ENCODE data around the gene RAB34.

DNA sequence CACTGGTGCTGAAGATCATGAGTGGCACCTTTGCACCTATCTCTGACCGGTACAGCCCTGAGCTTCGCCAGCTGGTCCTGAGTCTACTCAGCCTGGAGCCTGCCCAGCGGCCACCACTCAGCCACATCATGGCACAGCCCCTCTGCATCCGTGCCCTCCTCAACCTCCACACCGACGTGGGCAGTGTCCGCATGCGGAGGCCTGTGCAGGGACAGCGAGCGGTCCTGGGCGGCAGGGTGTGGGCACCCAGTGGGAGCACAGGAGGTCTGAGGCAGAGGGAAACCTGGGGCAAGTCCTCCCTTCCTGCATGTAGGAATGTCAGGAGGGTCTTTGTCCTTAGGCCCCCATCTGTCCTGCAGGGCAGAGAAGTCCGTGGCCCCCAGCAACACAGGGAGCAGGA, 19.6 kb upstream of the RAB34 start:
- TF ChIP-seq, protein P1, sequence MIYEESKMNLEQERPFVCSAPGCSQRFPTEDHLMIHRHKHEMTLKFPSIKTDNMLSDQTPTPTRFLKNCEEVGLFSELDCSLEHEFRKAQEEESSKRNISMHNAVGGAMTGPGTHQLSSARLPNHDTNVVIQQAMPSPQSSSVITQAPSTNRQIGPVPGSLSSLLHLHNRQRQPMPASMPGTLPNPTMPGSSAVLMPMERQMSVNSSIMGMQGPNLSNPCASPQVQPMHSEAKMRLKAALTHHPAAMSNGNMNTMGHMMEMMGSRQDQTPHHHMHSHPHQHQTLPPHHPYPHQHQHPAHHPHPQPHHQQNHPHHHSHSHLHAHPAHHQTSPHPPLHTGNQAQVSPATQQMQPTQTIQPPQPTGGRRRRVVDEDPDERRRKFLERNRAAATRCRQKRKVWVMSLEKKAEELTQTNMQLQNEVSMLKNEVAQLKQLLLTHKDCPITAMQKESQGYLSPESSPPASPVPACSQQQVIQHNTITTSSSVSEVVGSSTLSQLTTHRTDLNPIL (CRISPR knock-in tag; IDR thresholded peaks at IDR 0.05; ENCODE audit: low read depth): no peak
- TF ChIP-seq ZFP30 (CRISPR knock-in tag; IDR thresholded peaks at IDR 0.05) (no peak), OSR1 (CRISPR knock-in tag; IDR thresholded peaks at IDR 0.05) (no peak), TCF4 (CRISPR knock-in tag; IDR thresholded peaks at IDR 0.05; ENCODE audit: borderline replicate concordance) (no peak), BACH2 (CRISPR knock-in tag; IDR thresholded peaks at IDR 0.05; ENCODE audit: borderline replicate concordance) (no peak), ISL1 (CRISPR knock-in tag; IDR thresholded peaks at IDR 0.05) (no peak), ZFP3 (CRISPR knock-in tag; IDR thresholded peaks at IDR 0.05) (no peak), ARNTL (CRISPR knock-in tag; IDR thresholded peaks at IDR 0.05; ENCODE audit: borderline replicate concordance, low read depth) (no peak), RARB (CRISPR knock-in tag; IDR thresholded peaks at IDR 0.05) (no peak)
- TF ChIP-seq, protein P2, sequence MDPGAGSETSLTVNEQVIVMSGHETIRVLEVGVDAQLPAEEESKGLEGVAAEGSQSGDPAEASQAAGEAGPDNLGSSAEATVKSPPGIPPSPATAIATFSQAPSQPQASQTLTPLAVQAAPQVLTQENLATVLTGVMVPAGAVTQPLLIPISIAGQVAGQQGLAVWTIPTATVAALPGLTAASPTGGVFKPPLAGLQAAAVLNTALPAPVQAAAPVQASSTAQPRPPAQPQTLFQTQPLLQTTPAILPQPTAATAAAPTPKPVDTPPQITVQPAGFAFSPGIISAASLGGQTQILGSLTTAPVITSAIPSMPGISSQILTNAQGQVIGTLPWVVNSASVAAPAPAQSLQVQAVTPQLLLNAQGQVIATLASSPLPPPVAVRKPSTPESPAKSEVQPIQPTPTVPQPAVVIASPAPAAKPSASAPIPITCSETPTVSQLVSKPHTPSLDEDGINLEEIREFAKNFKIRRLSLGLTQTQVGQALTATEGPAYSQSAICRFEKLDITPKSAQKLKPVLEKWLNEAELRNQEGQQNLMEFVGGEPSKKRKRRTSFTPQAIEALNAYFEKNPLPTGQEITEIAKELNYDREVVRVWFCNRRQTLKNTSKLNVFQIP (CRISPR knock-in tag; IDR thresholded peaks at IDR 0.05; ENCODE audit: borderline replicate concordance, low read depth): no peak
- TF ChIP-seq, protein P3, sequence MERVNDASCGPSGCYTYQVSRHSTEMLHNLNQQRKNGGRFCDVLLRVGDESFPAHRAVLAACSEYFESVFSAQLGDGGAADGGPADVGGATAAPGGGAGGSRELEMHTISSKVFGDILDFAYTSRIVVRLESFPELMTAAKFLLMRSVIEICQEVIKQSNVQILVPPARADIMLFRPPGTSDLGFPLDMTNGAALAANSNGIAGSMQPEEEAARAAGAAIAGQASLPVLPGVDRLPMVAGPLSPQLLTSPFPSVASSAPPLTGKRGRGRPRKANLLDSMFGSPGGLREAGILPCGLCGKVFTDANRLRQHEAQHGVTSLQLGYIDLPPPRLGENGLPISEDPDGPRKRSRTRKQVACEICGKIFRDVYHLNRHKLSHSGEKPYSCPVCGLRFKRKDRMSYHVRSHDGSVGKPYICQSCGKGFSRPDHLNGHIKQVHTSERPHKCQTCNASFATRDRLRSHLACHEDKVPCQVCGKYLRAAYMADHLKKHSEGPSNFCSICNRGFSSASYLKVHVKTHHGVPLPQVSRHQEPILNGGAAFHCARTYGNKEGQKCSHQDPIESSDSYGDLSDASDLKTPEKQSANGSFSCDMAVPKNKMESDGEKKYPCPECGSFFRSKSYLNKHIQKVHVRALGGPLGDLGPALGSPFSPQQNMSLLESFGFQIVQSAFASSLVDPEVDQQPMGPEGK (CRISPR knock-in tag; IDR thresholded peaks at IDR 0.05; ENCODE audit: borderline replicate concordance): no peak
- TF ChIP-seq, protein P4, sequence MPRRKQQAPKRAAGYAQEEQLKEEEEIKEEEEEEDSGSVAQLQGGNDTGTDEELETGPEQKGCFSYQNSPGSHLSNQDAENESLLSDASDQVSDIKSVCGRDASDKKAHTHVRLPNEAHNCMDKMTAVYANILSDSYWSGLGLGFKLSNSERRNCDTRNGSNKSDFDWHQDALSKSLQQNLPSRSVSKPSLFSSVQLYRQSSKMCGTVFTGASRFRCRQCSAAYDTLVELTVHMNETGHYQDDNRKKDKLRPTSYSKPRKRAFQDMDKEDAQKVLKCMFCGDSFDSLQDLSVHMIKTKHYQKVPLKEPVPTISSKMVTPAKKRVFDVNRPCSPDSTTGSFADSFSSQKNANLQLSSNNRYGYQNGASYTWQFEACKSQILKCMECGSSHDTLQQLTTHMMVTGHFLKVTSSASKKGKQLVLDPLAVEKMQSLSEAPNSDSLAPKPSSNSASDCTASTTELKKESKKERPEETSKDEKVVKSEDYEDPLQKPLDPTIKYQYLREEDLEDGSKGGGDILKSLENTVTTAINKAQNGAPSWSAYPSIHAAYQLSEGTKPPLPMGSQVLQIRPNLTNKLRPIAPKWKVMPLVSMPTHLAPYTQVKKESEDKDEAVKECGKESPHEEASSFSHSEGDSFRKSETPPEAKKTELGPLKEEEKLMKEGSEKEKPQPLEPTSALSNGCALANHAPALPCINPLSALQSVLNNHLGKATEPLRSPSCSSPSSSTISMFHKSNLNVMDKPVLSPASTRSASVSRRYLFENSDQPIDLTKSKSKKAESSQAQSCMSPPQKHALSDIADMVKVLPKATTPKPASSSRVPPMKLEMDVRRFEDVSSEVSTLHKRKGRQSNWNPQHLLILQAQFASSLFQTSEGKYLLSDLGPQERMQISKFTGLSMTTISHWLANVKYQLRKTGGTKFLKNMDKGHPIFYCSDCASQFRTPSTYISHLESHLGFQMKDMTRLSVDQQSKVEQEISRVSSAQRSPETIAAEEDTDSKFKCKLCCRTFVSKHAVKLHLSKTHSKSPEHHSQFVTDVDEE (CRISPR knock-in tag; IDR thresholded peaks at IDR 0.05): no peak

Data from SK-N-SH treated with all-trans-retinoic acid at 6 μM for 48 hours (cell line).